Retina (tissue), 1 donor: ENCODE data around the gene HTRA3.

Experiments used
- DNase-seq: peaks from one replicate; pipeline ENCODE4 v3.0.0-alpha.2; 2016

The HTRA3 gene

GRCh38 chr4:8282742-8283141, 13.2 kb downstream of the HTRA3 start:
- DNase-seq: no peak

- no peak for DNase-seq
These were observed 13.6 kb downstream of the HTRA3 start for GRCh38 chr4:8283161-8283560.

GRCh38 chr4:8283631-8284121, 14.1 kb downstream of the HTRA3 start:
- no peak for DNase-seq

GRCh38 chr4:8284391-8284790, 14.8 kb downstream of the HTRA3 start:
- DNase-seq: no peak

GRCh38 chr4:8285143-8285975, 15.8 kb downstream of the HTRA3 start:
- no peak for DNase-seq

- no peak for DNase-seq
These were observed 16.6 kb downstream of the HTRA3 start for GRCh38 chr4:8285976-8286718.

GRCh38 chr4:8286719-8287342, 17.3 kb downstream of the HTRA3 start:
- DNase-seq: no peak

- no peak for DNase-seq
These were observed 18.1 kb downstream of the HTRA3 start for GRCh38 chr4:8287343-8288280.

GRCh38 chr4:8289151-8289750, 19.7 kb downstream of the HTRA3 start:
- DNase-seq: no peak

- DNase-seq: no peak
These were observed 20.6 kb downstream of the HTRA3 start for GRCh38 chr4:8289956-8290700.

- DNase-seq: no peak
These were observed 21.1 kb downstream of the HTRA3 start for GRCh38 chr4:8290701-8290970.

GRCh38 chr4:8291036-8291682, 21.6 kb downstream of the HTRA3 start:
- DNase-seq: no peak

- DNase-seq: no peak
These were observed 22.3 kb downstream of the HTRA3 start for GRCh38 chr4:8291701-8292477.

- DNase-seq: no peak
These were observed 23.0 kb downstream of the HTRA3 start for GRCh38 chr4:8292478-8293107.

- DNase-seq: no peak
These were observed 23.8 kb downstream of the HTRA3 start for GRCh38 chr4:8293131-8293975.

GRCh38 chr4:8294036-8294435, 24.5 kb downstream of the HTRA3 start:
- no peak for DNase-seq

- DNase-seq: no peak
These were observed 25.2 kb downstream of the HTRA3 start for GRCh38 chr4:8294775-8295174.

GRCh38 chr4:8295471-8295870, 25.9 kb downstream of the HTRA3 start:
- no peak for DNase-seq

- DNase-seq: no peak
These were observed 26.9 kb downstream of the HTRA3 start for GRCh38 chr4:8296491-8296890.
